Measurements from ENCODE around the gene CCIN.
A peak's percentile ranks its signal among the peaks of the same experiment; 100 is the strongest.

Gene CCIN

DNA sequence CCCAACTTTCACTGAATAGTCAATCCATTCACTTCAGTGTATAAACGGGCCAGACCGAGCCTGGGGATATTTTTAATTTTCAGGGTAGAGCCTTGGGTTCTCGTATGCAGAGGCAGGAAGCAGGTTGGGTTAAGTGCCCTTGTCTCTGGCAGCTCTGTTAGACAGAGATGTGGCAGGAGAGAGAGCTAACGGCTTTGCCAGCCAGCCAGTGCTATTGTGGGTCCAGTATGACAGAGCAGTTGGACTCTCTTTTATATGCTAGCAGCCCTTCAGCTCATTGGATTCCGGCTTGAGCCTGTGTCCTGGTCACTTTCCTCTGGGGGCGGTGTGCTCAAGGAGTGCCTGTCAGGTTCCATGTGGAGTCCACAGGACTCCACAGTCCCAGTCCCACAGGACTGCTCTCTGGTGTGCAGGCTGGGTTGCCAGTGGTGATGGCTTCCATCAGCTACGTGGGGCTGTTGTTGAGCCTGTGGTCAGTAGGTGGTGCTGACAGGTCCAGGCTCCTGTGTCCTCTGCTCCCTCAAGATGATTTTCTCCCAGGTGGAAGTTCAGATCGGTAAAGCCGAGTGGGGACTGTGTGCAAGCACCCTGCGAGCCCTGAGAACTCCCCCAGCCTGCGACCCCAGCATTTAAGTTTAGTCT is 35.8 kb downstream of the CCIN start:
- DNase-seq (ENCODE audit: low read depth), result no peak
- TF ChIP-seq, protein P1, sequence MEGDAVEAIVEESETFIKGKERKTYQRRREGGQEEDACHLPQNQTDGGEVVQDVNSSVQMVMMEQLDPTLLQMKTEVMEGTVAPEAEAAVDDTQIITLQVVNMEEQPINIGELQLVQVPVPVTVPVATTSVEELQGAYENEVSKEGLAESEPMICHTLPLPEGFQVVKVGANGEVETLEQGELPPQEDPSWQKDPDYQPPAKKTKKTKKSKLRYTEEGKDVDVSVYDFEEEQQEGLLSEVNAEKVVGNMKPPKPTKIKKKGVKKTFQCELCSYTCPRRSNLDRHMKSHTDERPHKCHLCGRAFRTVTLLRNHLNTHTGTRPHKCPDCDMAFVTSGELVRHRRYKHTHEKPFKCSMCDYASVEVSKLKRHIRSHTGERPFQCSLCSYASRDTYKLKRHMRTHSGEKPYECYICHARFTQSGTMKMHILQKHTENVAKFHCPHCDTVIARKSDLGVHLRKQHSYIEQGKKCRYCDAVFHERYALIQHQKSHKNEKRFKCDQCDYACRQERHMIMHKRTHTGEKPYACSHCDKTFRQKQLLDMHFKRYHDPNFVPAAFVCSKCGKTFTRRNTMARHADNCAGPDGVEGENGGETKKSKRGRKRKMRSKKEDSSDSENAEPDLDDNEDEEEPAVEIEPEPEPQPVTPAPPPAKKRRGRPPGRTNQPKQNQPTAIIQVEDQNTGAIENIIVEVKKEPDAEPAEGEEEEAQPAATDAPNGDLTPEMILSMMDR (conservative IDR thresholded peaks at IDR 0.05; ENCODE audit: low read depth, low read length), result peak; percentile 31
- no peak overlapping the region for H3K4me3 ChIP-seq (ENCODE audit: low read length)

DNA sequence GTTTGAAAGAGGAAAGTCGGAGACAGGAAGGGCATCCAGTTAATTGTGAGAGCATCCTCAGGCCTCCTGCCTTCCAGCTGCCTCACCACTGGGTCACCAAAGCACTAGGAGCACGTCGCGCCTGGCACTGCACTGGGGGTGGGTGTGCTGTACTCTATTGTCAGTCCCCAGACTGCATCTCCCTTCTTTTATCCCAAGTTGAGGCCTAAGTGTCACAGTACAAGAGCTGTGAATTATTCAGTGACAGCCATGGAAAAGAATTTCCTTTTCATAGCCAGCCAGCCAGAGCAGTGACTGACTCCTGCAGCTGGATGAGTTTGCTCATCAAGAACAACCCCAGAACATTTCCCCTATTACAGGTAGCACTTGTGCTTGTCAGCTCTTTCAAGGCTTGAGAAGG is 37.8 kb downstream of the CCIN start:
- no peak for DNase-seq (ENCODE audit: low read depth)
- TF ChIP-seq, protein P1 (conservative IDR thresholded peaks at IDR 0.05; ENCODE audit: low read depth, low read length), result no peak
- no peak overlapping the region for H3K4me3 ChIP-seq (ENCODE audit: low read length)

DNA sequence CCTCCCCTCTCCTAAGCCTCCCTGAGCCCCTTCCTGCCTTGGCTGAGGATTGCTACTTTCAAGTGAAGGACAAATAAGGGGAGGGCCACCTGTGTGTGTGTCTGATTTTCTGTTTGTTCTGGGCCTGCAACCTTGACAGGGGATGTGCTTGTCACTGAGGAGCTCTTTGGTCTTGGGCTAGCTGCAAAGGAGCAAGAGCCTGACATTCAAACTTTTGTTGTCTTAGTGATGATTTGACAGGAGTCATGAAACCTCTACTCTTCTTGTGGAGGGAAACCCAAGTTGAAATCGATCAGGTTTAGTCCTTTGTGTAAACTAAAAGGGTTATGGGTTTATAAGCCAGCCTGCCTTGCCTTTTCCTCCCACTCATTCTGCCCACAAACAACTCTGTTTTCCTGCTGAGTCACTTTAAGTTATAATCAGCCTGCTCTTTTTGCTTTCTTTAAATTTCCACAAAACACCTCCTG is 38.4 kb downstream of the CCIN start:
- DNase-seq (ENCODE audit: low read depth), result no peak
- TF ChIP-seq, protein P1 (conservative IDR thresholded peaks at IDR 0.05; ENCODE audit: low read depth, low read length), result no peak
- no peak overlapping the region for H3K4me3 ChIP-seq (ENCODE audit: low read length)

DNA sequence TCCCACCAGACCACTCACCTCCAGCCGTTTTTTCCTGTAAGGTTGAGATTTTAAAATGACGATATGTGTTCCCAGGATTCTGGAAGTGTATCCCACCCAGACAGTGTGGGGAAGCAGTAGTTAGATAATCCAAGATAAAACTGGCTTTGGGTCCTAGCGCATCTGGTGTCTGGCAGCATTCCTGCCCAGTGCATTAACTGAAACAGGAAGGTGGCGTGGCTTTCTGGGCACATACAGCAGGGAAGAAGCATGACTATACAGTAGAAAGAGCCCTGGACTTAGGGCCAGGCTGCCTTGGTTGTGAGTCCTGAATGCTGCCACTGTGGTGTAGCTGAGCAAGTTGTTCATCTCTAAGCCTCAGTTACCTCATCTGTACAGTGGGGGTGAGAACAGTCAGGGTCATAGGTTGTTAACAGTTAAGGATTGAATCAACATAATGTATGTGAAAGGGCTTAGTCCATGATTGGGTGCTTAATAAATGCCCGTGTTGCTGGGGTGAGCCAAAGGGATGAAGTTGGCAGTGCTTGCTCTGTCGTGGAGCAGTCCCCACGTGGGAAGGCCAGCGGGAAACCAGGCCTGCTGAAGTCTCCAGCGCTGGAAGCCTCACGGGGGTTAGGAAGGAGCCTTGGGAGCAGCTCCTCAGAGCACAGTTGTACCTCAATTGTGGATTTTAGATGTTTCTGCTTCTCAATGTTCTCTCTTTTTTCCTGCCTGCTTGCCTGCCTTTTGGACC is 39.5 kb downstream of the CCIN start:
- TF ChIP-seq, protein P1 (conservative IDR thresholded peaks at IDR 0.05; ENCODE audit: low read depth, low read length), result no peak
- H3K4me3 ChIP-seq (ENCODE audit: low read length), result no peak overlapping the region
- DNase-seq (ENCODE audit: low read depth), result no peak

DNA sequence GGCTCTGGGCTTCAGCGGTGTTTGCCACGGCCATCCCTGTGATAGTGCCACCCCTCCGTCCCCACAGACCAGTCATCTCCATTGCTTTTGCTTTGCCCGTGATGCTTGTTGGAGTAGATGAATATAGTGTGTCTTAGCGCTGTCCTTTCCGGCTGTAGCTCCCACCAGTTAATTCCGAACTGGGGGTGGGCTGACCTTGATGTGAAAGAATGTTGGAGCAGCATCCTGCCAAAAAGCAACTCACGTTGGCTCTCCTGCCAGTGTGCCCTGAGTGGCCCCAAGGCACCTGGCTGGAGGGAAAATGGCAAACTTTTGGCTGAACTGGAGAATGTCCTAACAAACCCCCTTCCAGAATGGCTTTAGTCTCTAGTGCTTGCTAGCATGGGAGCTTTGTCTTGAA is 41.5 kb downstream of the CCIN start:
- TF ChIP-seq, protein P1 (conservative IDR thresholded peaks at IDR 0.05; ENCODE audit: low read depth, low read length), result no peak
- no peak for DNase-seq (ENCODE audit: low read depth)
- no peak overlapping the region for H3K4me3 ChIP-seq (ENCODE audit: low read length)

DNA sequence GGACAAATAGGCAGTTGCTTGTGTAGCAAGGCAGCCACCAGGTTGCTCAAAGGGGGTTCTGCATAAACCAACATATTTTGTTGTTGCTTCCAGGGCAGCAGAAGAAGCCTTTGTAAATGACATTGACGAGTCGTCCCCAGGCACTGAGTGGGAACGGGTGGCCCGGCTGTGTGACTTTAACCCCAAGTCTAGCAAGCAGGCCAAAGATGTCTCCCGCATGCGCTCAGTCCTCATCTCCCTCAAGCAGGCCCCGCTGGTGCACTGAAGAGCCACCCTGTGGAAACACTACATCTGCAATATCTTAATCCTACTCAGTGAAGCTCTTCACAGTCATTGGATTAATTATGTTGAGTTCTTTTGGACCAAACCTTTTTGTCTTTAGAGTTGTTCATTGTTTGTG is 42.3 kb downstream of the CCIN start:
- TF ChIP-seq, protein P1 (conservative IDR thresholded peaks at IDR 0.05; ENCODE audit: low read depth, low read length), result no peak
- H3K4me3 ChIP-seq (ENCODE audit: low read length), result no peak overlapping the region
- DNase-seq (ENCODE audit: low read depth), result no peak

DNA sequence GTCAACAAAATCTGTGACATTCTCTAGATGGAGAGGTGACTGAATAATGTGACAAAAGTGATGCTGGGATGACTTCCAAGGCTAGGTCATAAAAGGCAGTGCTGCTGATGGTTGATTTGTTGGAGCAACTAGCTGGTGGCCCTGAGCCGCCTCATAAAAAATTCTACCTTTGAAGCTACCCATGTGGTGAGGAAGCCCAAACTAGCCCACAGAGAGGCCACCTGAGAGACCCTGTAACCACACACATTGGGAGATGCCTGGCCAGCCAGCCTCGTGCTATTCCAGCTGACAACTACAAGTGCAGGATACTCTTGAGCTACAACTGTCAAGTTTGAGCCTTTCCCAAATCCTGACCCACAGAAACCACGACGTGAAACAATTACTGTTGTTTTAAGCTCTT is 44.2 kb downstream of the CCIN start:
- TF ChIP-seq, protein P1 (conservative IDR thresholded peaks at IDR 0.05; ENCODE audit: low read depth, low read length), result no peak
- DNase-seq (ENCODE audit: low read depth), result no peak
- H3K4me3 ChIP-seq (ENCODE audit: low read length), result no peak overlapping the region

Data from retinal pigment epithelial cell (primary cell).